ENCODE data around the gene NCMAP. TPM values are rescaled to one million over a fixed set of nuclear protein-coding genes. Genes with fewer than 3 reads are reported as not detected.

NCMAP gene
- total RNA-seq, 1 donor from 2014 or later, result 2.1 TPM

DNA sequence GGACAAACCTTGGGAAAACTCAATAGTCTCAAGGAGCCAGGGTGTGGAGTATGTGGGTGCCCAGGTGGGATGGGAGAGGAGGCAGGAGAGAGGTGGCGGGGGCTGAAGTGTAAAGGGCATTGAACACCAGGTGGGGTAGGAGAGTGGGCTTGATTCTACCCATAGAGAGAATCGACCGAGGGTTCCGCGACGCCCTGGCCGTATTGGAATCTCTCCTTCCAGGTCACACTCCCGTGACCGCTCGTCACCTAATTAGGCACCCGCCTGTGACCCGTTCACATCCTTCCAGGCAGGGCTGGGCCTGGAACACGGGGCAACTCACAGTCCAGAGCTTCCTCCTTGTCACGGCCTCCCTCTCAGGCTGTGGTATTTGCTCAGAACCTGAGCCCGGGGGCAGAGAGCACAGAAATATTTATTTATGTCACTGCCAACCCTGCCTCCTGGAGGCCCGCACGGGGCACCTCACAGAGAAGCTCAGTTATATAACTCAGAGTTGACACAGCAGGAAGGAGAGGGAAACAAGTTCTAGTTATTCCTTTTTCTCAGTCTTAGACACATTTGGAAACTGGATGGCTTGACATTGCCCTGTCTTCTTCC is 12.0 kb downstream of the NCMAP start:
- DNase-seq (ENCODE audit: extremely low spot score, unreplicated experiment), result no peak
- Mint-ChIP-seq H3K4me3 (peak overlapping the region; percentile 43), H3K9me3 (no peaks in the 10 kb centered on the region), H3K27ac (peak overlapping the region; percentile 94), H3K27me3 (no peaks in the 10 kb centered on the region), H3K36me3 (no peaks in the 10 kb centered on the region), H3K4me1 (ENCODE audit: unreplicated experiment) (peaks cover 25% of the 10 kb centered on the region)
- TF ChIP-seq, protein P1, sequence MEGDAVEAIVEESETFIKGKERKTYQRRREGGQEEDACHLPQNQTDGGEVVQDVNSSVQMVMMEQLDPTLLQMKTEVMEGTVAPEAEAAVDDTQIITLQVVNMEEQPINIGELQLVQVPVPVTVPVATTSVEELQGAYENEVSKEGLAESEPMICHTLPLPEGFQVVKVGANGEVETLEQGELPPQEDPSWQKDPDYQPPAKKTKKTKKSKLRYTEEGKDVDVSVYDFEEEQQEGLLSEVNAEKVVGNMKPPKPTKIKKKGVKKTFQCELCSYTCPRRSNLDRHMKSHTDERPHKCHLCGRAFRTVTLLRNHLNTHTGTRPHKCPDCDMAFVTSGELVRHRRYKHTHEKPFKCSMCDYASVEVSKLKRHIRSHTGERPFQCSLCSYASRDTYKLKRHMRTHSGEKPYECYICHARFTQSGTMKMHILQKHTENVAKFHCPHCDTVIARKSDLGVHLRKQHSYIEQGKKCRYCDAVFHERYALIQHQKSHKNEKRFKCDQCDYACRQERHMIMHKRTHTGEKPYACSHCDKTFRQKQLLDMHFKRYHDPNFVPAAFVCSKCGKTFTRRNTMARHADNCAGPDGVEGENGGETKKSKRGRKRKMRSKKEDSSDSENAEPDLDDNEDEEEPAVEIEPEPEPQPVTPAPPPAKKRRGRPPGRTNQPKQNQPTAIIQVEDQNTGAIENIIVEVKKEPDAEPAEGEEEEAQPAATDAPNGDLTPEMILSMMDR (conservative IDR thresholded peaks at IDR 0.05), result no peak

DNA sequence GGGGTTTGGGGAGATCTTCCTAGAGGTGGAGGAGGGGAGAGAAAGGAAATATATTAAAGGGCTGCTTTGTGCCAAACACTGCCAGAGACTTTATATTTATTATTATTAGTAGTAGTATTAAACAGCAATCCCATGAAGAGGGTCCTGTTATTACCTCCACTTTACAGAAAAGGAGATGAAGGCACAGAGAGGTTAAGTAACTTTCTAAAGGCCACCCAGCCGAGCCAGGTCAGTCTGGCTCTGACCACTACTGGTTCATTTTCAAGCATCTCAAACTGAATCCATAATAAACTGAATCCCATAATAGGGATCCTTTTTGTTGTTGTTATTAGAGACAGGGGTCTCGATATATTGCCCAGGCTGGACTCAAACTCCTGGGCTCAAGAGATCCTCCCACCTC is 12.6 kb downstream of the NCMAP start:
- Mint-ChIP-seq H3K4me1 (ENCODE audit: unreplicated experiment) (peaks cover 23% of the 10 kb centered on the region), H3K4me3 (peak overlapping the region; percentile 43), H3K9me3 (no peaks in the 10 kb centered on the region), H3K27ac (peak overlapping the region; percentile 94), H3K27me3 (no peaks in the 10 kb centered on the region), H3K36me3 (no peaks in the 10 kb centered on the region)
- DNase-seq (ENCODE audit: extremely low spot score, unreplicated experiment), result no peak
- TF ChIP-seq, protein P1 (conservative IDR thresholded peaks at IDR 0.05), result no peak

DNA sequence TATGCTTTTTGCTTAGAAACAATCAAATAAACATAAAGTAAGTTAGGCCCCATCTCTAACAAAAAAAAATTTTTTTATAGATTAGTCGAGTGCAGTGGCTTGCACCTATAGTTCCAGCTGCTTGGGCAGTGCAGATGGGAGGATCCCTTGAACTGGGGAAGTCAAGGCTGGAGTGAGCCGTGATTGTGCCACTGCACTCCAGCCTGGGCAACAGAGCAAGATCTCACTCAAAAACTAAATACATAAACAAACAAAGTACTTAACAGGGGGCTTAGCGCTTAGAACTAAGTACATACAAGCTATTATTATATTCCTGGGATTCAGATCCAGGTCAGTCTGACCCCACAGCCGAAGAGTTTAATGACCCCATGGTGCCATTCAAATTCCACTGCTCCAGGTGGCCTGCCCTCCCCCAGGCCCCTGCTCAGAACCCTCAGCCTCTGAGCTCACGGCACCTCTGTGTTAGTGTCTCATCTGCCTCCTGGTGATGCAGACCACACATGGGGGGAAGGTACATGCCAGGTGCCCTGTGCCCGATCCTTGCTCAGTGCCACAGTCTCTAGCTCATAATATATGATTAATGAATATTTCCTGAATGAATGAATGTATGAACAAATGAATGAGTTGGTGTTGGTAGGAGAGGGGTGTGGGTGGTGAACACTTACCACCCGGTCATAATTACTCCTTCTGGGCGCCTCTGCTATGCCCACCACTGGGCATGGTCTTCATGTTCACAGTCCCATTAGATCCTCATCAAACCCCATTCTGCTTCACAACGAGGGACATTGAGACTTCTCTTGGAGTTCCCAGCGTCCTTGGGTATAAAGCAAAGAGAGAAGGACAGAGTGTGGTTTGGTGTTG is 14.6 kb downstream of the NCMAP start:
- TF ChIP-seq, protein P1 (conservative IDR thresholded peaks at IDR 0.05), result no peak

DNA sequence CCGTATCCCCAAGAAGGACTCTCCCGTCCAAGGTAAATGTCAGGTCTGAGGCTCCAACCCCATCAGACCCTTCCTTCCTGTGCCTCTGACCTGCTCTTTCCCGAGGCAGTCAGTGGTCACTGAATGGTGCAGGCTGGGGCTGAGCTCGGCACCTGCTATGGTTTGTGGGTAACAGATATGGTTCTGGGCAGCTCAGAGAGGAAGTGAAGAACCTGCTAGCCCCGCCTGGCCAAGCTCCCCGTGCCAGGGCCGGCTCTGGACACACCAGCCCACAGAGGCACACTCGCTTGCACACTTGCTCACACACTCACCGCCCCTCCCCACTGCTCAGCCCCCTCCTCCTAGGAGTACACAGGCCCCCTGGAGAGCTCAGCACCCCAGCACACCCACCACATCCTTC is 16.4 kb downstream of the NCMAP start:
- Mint-ChIP-seq H3K4me3 (no peak overlapping the region), H3K36me3 (no peaks in the 10 kb centered on the region), H3K27ac (no peak overlapping the region), H3K9me3 (no peaks in the 10 kb centered on the region), H3K4me1 (ENCODE audit: unreplicated experiment) (peaks cover 11% of the 10 kb centered on the region), H3K27me3 (no peaks in the 10 kb centered on the region)
- TF ChIP-seq, protein P1 (conservative IDR thresholded peaks at IDR 0.05), result no peak
- no peak for DNase-seq (ENCODE audit: extremely low spot score, unreplicated experiment)

More for the DNA sequence above, 14.6 kb downstream of the NCMAP start:
- Mint-ChIP-seq H3K36me3 (no peaks in the 10 kb centered on the region), H3K27me3 (no peaks in the 10 kb centered on the region), H3K4me3 (no peak overlapping the region), H3K9me3 (no peaks in the 10 kb centered on the region), H3K4me1 (ENCODE audit: unreplicated experiment) (peaks cover 17% of the 10 kb centered on the region), H3K27ac (no peak overlapping the region)
- no peak for DNase-seq (ENCODE audit: extremely low spot score, unreplicated experiment)

DNA sequence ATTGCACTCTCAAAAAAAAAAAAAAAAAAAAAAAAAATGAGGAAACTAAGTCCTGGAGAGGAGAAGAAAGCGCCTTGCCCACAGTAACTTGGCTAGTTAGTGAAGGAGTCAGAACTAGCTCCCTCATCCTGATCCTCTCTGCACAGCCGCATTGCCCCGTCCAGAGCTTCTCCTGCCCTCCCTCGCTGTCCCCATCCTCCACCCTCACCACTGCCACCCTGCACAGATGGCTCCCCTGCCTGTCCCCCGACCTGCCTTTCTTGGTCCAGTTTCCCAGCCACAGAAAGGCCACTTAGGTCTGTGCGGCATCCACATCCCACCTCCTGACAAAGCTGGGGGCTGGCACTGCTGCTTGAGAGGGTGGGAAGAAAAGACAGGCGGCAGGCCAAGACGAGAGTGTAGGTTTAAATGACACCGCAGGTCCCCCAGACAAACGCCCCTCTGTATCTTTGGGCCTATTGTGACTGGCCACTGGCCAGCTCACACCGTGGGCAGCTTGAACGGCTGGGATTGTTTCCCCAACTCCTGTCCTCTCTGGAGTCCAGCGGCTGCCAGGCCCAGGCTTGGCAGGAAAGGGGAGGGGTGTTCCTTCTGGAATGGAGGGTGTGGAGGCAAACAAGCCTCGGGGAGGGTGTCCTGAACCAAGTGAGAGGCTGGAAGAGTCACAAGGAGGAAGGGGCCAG is 20.2 kb downstream of the NCMAP start:
- H3K27ac Mint-ChIP-seq, result no peak overlapping the region
- DNase-seq (ENCODE audit: extremely low spot score, unreplicated experiment), result no peak
- H3K4me3 Mint-ChIP-seq, result no peak overlapping the region
- H3K9me3 Mint-ChIP-seq, result no peaks in the 10 kb centered on the region
- no peaks in the 10 kb centered on the region for H3K4me1 Mint-ChIP-seq (ENCODE audit: unreplicated experiment)
- no peaks in the 10 kb centered on the region for H3K27me3 Mint-ChIP-seq
- no peaks in the 10 kb centered on the region for H3K36me3 Mint-ChIP-seq
- TF ChIP-seq, protein P1 (conservative IDR thresholded peaks at IDR 0.05), result no peak

Data from type B pancreatic cell (in vitro differentiated cells).